Measurements from ENCODE around the gene ENO3.

DNA sequence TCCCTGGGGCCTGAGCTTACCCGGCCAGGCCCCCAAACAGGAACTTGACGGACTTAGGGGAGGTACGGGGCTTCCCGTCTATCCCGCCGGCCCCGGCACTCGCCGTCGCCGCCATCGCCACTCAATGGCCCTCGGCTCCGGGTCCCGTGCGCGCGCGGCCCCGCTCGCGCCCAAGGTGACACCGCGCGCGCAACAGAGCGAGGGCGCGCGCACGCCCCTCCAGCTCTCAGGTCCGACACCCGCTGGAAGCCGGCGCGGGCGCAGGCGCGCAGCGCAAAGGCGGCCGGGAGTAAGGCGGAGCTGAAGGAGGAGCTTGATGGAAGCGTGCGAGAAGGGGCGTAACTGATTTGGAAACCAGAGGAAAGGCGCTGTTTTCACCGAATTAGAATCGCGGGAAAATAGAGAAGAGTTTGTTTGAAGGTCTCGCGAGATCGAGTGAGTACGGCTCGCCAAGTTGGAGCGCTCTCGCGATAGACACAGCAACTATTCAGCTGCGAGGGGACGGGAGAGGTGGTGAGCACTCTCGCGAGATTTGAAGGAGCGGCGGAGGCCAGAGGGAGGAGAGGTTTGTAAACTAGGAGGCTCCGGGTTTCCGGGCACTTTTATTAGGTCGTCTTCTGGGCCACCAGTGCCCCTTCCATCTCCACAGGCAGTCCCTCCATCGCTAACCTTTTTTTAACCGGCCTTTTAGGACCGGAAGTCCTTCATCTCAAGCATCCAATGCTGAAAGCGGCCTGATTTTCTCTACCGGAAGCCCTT, 10.9 kb upstream of the ENO3 start, which contains the start of the genes RNF167 and SLC25A11:
- TF ChIP-seq, protein P1, sequence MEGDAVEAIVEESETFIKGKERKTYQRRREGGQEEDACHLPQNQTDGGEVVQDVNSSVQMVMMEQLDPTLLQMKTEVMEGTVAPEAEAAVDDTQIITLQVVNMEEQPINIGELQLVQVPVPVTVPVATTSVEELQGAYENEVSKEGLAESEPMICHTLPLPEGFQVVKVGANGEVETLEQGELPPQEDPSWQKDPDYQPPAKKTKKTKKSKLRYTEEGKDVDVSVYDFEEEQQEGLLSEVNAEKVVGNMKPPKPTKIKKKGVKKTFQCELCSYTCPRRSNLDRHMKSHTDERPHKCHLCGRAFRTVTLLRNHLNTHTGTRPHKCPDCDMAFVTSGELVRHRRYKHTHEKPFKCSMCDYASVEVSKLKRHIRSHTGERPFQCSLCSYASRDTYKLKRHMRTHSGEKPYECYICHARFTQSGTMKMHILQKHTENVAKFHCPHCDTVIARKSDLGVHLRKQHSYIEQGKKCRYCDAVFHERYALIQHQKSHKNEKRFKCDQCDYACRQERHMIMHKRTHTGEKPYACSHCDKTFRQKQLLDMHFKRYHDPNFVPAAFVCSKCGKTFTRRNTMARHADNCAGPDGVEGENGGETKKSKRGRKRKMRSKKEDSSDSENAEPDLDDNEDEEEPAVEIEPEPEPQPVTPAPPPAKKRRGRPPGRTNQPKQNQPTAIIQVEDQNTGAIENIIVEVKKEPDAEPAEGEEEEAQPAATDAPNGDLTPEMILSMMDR (IDR thresholded peaks at IDR 0.05), result no peak
- TF ChIP-seq POLR2A (IDR thresholded peaks at IDR 0.05), result no peak
